ENCODE results near the gene CR2. TPM values are rescaled to one million over a fixed set of nuclear protein-coding genes. Genes with fewer than 3 reads are reported as not detected.

The CR2 gene
- polyA plus RNA-seq, 1 experiment = not detected

DNA sequence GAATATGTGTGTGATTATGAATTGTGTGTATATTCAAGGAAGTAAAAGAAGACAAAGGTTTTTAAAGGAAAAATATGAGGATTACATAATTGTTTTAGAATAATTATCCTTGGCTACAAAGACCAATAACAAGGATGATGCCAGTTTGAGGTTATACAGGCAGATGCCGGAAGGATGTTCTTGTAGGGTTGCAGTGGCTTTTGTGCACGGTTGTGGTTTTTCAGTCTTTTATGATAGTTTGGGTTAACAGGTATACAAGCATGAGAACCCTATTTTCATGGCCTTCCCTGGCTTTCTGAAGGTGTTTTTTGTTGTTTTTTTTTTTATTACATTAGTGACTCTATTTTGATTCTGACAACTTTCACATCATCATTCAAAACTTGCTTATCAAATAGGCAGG, 4.9 kb downstream of the CR2 start:
- CTCF ChIA-PET = no interaction called here
- TF ChIP-seq, protein P1, sequence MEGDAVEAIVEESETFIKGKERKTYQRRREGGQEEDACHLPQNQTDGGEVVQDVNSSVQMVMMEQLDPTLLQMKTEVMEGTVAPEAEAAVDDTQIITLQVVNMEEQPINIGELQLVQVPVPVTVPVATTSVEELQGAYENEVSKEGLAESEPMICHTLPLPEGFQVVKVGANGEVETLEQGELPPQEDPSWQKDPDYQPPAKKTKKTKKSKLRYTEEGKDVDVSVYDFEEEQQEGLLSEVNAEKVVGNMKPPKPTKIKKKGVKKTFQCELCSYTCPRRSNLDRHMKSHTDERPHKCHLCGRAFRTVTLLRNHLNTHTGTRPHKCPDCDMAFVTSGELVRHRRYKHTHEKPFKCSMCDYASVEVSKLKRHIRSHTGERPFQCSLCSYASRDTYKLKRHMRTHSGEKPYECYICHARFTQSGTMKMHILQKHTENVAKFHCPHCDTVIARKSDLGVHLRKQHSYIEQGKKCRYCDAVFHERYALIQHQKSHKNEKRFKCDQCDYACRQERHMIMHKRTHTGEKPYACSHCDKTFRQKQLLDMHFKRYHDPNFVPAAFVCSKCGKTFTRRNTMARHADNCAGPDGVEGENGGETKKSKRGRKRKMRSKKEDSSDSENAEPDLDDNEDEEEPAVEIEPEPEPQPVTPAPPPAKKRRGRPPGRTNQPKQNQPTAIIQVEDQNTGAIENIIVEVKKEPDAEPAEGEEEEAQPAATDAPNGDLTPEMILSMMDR (IDR thresholded peaks at IDR 0.05; ENCODE audit: low read depth, low read length) = no peak
- peaks cover 16% of the 10 kb centered on the region for H3K27me3 ChIP-seq (ENCODE audit: control insufficient read depth, insufficient read depth, low read length)
- H3K27ac ChIP-seq (ENCODE audit: low read depth, low read length) = no peak overlapping the region
- H3K4me3 ChIP-seq (ENCODE audit: low read depth, low read length) = no peak overlapping the region
- DNase-seq (ENCODE audit: low read depth, low spot score) = no peak
- peaks cover 7% of the 10 kb centered on the region; the same call in 1 of the 2 replicates for H3K9me3 ChIP-seq (ENCODE audit: control insufficient read depth, insufficient read depth, low read length)
- POLR2A ChIA-PET = no interaction called here

GRCh38 chr1:207461649-207462048, 7.5 kb downstream of the CR2 start:
- TF ChIP-seq, protein P1 (IDR thresholded peaks at IDR 0.05; ENCODE audit: low read depth, low read length) = no peak
- Histone ChIP-seq H3K27ac (ENCODE audit: low read depth, low read length) (no peak overlapping the region), H3K27me3 (ENCODE audit: control insufficient read depth, insufficient read depth, low read length) (no peaks in the 10 kb centered on the region), H3K9me3 (ENCODE audit: control insufficient read depth, insufficient read depth, low read length) (no peaks in the 10 kb centered on the region), H3K4me3 (ENCODE audit: low read depth, low read length) (no peak overlapping the region)
- no peak for DNase-seq (ENCODE audit: low read depth, low spot score)
- CTCF ChIA-PET = no interaction called here
- POLR2A ChIA-PET = no interaction called here

GRCh38 chr1:207462535-207462934, 8.4 kb downstream of the CR2 start:
- Histone ChIP-seq H3K4me3 (ENCODE audit: low read depth, low read length) (no peak overlapping the region), H3K27me3 (ENCODE audit: control insufficient read depth, insufficient read depth, low read length) (no peaks in the 10 kb centered on the region), H3K27ac (ENCODE audit: low read depth, low read length) (no peak overlapping the region), H3K9me3 (ENCODE audit: control insufficient read depth, insufficient read depth, low read length) (no peaks in the 10 kb centered on the region)
- ChIA-PET POLR2A (no interaction called here), CTCF (no interaction called here)
- TF ChIP-seq, protein P1 (IDR thresholded peaks at IDR 0.05; ENCODE audit: low read depth, low read length) = no peak
- no peak for DNase-seq (ENCODE audit: low read depth, low spot score)

DNA sequence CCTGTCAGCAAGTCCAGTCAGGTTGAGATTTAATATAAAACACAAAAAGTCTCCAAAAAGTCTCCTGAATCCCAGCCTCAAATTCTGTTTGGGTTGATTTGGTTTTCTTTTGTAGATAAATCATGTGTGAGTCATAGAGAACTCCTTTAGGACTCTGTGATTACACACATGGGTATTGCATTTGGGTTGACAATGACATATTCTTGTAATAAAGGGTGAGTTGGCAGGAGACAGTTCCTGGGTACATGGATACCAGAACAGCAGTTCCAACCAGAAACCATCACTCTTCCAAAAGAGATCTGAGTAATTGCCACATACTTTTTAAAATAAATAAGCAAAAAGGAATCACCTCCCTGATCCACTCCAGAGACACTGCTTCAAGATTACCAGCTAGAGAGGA, 8.9 kb downstream of the CR2 start:
- POLR2A ChIA-PET = no interaction called here
- no peak for DNase-seq (ENCODE audit: low read depth, low spot score)

GRCh38 chr1:207463571-207463970, 9.4 kb downstream of the CR2 start:
- H3K4me3 ChIP-seq (ENCODE audit: low read depth, low read length) = no peak overlapping the region
- no peaks in the 10 kb centered on the region for H3K9me3 ChIP-seq (ENCODE audit: control insufficient read depth, insufficient read depth, low read length)
- TF ChIP-seq, protein P1 (IDR thresholded peaks at IDR 0.05; ENCODE audit: low read depth, low read length) = no peak
- ChIA-PET CTCF (no interaction called here), POLR2A (no interaction called here)
- H3K27me3 ChIP-seq (ENCODE audit: control insufficient read depth, insufficient read depth, low read length) = no peaks in the 10 kb centered on the region
- no peak for DNase-seq (ENCODE audit: low read depth, low spot score)
- no peak overlapping the region for H3K27ac ChIP-seq (ENCODE audit: low read depth, low read length)

More for the DNA sequence above, 8.9 kb downstream of the CR2 start:
- CTCF ChIA-PET = no interaction called here
- TF ChIP-seq, protein P1 (IDR thresholded peaks at IDR 0.05; ENCODE audit: low read depth, low read length) = no peak
- H3K27me3 ChIP-seq (ENCODE audit: control insufficient read depth, insufficient read depth, low read length) = no peaks in the 10 kb centered on the region
- H3K27ac ChIP-seq (ENCODE audit: low read depth, low read length) = no peak overlapping the region
- H3K4me3 ChIP-seq (ENCODE audit: low read depth, low read length) = no peak overlapping the region
- no peaks in the 10 kb centered on the region for H3K9me3 ChIP-seq (ENCODE audit: control insufficient read depth, insufficient read depth, low read length)

Data from AG04450 (cell line).